ENCODE data around the gene MEF2D.

Gene MEF2D

DNA sequence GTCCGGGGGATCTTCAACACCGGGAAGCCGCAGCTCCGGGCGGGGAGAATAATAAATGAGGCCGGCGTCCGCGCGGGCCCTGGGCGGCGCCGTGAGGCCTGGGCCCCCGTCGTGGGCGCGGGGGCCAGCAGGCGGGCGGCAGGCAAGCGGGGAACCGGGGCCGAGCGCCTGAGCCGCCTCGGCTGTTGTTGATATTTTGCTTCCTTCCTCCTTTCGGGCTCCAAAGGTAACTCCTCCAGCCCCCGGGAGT lies at the start of gene MEF2D:
TSS of gene MEF2D (minus strand) at position 233 of the 250 bp plus-strand sequence. CDS start 17,483 bp downstream, outside the sequence.
- DNase-seq (ENCODE audit: low read depth): no peak

DNA sequence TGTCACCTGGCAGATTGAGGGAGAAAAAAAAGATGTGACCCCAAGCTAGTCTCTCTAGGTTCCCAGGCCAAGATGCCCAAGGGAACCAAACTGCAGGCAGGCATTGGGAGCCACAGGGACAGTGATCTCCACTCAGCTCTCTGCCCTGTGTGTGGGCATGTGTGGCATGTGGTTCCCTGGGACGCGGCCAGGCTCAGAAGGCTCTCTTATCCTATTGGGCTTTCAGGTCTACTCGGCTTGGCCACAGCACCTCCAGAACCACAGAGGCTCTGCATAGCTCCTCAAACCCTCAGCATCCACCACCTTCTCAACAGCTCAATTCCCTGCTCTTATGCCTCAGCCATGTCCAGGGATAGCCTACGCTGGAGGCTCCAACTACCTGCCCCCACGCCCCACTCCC lies 49.8 kb upstream of the MEF2D start:
- no peak for DNase-seq (ENCODE audit: low read depth)

GRCh38 chr1:156549831-156550230 lies 49.3 kb upstream of the MEF2D start:
- DNase-seq (ENCODE audit: low read depth): no peak

DNA sequence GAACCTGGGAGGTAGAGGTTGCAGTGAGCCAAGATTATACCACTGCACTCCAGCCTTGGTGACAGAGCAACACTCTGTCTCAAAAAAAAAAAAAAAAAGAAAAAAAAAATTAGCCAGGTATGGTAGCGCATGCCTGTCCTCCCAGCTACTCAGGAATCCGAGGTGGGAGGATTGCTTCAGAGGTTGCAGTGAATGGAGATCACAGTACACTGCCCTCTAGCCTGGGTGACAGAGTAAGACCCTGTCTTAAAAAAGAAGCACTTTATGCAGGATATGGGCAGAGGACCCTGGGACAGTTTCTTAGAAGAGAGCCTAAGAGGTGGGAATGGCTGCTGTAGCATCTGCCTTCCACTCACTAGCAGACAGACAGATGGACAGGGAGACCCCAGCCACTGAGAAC lies 48.8 kb upstream of the MEF2D start:
- no peak for DNase-seq (ENCODE audit: low read depth)

DNA sequence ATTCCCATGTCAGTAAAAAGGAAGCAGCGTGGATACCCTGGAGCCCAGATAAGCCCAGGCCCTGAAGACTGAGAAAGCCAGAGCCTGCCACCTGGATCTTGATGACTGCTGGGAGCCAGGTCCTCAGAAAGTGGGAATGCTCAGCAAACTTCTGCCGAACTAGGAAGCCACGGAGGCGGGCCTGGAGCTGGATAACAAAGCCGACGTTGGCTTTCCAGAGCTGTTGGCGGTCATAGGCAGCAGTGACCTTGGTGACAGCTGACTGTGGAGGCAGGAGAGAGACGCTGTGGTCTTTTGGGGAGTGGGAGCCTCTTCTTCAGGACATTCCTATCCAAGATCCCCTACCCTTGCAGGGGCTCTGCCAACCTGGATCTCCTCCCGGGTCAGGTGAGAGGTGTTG lies 47.4 kb upstream of the MEF2D start:
- DNase-seq (ENCODE audit: low read depth): no peak

DNA sequence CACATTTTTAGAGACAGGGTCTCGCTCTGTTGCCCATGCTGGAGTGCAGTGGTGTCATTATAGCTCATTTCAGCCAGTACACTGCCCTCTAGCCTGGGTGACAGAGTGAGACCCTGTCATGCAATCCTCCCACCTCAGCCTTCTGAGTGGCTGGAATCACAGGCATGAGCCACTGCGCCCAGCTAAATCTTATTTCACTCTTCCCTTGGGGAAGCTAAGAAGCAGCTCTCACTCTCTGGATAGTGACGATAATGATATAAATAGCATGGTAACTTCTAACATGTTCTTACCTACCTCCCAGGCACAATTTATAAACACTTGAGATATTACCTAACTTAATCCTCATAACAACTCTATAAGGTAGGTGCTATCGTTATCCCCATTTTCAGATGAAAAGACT lies 46.9 kb upstream of the MEF2D start:
- DNase-seq (ENCODE audit: low read depth): no peak

DNA sequence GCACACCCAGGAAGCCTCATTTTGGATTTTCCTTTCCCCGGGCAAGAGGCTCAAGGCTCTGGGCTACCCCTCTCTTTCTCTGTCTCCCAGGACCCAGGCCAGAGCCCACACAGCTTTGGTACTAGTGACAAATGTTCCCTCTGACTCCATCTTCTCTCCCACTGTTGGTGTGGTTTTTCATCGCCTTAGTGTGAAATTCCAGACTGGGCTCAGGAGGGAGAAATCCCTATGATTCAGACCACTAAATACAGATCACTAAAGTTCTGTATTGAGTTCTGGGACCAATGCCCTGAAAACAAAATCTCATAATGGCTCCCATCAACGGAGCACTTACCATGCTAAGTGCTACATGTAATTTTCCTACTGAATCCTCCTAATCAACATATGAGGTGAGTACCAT lies 45.7 kb upstream of the MEF2D start:
- DNase-seq (ENCODE audit: low read depth): no peak

DNA sequence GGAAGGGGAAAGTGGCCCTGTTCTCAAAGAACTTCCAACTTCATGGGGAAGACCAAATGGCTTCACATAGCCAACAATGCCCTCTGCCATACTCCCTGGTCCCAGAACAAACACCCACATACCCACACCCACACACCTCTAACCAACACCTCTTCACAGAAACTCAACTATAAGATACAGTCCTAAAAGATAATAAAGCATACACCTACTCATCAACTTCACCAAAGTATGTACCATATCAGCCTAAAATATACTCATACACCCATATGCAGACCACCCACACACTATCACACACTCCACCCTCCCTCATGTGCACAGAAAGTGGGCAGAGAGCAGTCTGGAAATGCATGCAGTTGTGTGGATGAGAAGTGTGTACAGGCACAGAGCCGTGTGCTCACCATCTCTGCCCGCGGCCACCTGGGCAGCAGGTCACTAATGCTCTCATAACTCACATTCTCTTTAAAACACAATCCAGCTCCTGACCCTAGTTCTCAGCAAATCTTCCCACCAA lies 44.1 kb upstream of the MEF2D start:
- DNase-seq (ENCODE audit: low read depth): no peak

- no peak for DNase-seq (ENCODE audit: low read depth)
These were observed 42.5 kb upstream of the MEF2D start for GRCh38 chr1:156543066-156543465.

DNA sequence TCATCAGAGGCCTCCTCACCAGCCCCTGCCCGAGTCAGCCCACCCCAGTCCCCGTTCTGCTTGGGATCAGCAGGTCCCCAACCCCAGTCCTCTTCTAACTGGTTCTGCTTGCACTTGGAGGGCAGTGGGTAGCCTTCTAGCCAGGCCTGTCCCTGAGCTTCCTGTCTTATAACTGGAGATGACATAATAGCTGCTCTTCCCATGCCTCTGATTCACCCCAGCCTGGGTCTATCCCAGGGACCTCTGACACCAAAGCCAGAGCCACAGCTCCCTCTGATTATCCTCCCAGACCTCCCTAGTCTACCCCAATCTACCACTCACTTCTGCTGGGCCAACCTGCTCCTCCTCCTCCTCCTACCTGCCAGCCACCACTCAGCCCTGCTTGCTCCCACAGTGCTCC lies 40.4 kb upstream of the MEF2D start:
- DNase-seq (ENCODE audit: low read depth): no peak

- no peak for DNase-seq (ENCODE audit: low read depth)
These were observed 39.3 kb upstream of the MEF2D start for GRCh38 chr1:156539818-156540355.

- DNase-seq (ENCODE audit: low read depth): no peak
These were observed 38.3 kb upstream of the MEF2D start for GRCh38 chr1:156538711-156539440.

GRCh38 chr1:156537027-156537426 lies 36.5 kb upstream of the MEF2D start:
- DNase-seq (ENCODE audit: low read depth): no peak

GRCh38 chr1:156534424-156535060 lies 34.0 kb upstream of the MEF2D start:
- DNase-seq (ENCODE audit: low read depth): no peak

GRCh38 chr1:156533568-156534220 lies 33.1 kb upstream of the MEF2D start:
- no peak for DNase-seq (ENCODE audit: low read depth)

GRCh38 chr1:156532374-156532773 lies 31.8 kb upstream of the MEF2D start:
- DNase-seq (ENCODE audit: low read depth): no peak

- no peak for DNase-seq (ENCODE audit: low read depth)
These were observed 29.4 kb upstream of the MEF2D start for GRCh38 chr1:156530006-156530405.

DNA sequence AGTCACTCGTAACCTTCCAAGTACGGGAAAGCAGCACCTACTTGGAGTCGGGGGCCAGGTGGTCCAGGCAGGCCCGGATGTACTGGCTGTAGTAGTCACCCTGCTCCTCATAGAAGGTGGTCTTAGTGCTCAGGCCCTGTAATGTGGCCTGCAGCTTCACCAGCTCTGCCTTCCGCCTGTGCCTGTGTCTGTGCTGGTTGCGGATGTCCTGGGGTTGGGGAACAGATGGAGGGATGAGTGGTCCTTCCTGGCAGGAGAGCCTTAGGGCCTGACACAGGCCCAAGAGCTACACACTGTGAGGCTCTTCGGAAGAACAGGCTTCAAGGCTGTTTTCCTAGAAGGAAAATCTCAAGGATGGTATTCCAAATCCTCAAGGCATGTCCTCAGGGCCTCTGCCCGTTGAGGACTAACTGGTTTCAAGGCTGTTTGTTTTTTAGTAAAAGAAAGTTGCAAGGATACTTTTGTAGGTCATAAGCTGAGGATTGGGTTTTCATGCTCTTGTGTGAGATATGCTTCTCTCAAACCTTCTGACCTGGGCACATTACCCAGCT lies 28.4 kb upstream of the MEF2D start:
- no peak for DNase-seq (ENCODE audit: low read depth)

DNA sequence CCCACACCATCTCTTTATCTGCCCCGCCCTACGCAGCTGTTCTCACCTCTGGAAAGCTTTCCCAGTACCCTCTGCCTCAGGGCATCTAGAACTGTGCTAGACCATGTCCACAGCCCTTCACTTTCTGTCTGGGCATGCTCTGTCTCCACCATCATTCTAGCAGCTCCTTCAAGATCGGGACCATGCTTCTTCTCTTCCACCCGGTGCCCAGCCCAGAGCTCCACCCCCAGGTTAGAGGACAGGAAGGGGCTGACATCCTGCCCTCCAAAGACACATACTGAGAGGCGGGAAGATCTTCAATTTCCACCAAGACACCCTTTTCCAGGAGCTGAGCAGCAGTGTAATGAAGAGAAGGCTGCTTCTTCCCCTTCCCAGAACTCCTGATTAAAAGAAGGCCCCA lies 27.7 kb upstream of the MEF2D start:
- no peak for DNase-seq (ENCODE audit: low read depth)

DNA sequence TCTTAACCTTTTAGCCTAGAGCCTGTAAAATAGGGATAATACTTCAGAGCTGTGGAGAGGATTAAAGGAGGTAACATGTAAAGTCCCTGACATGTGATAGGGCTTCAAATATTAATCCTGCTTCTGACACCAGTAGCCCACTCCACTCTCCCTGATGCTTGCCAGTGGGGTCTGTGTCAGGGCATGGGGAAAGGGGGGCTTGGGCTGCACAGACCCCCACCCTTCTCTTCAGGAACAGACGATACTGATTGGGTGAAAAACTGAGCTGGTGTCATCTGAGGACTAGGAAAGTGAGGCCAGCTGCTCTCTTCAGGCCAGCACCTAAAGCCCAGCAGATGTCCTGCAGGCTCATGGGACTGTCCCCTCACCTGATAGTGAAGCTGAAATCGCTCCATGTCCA lies 27.0 kb upstream of the MEF2D start:
- DNase-seq (ENCODE audit: low read depth): no peak

- DNase-seq (ENCODE audit: low read depth): no peak
These were observed 25.4 kb upstream of the MEF2D start for GRCh38 chr1:156525856-156526489.

DNA sequence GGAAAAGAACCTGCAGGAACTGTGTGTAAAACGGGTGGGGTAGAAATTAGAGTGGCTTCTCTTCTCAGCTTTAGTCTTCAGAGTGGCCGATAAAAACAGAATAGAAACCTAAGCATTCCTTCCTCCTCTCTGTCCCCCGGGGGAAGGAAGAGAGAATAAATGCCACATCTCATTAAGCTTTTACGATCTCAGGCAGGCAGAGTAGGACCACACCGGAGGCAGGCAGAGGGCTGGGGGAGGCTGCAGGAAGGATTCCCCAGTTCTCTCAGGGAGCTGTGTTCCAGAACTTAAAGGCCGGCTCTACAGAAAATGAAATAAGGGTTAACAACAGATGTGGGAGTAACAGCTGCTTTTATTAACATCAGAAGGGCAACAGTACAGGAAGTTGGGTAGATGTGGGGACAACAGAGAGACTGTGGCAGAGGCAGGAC lies 24.5 kb upstream of the MEF2D start:
- DNase-seq (ENCODE audit: low read depth): no peak
